Stimulated activated naive CD4-positive, alpha-beta T cell treated with Interleukin-2 at 50 U/mL for 16 hours (primary cell): Measurements from ENCODE around the gene PRRC2B.
"Not testable (repeated sequence)": the region's sequence is repeated elsewhere in the genome, so short reads cannot be mapped to it uniquely, and the experiment has no call there.

Source experiments
- DNase-seq: peaks from one replicate; lab custom pipeline; 2025; lab: John Stamatoyannopoulos, UW

PRRC2B gene

DNA sequence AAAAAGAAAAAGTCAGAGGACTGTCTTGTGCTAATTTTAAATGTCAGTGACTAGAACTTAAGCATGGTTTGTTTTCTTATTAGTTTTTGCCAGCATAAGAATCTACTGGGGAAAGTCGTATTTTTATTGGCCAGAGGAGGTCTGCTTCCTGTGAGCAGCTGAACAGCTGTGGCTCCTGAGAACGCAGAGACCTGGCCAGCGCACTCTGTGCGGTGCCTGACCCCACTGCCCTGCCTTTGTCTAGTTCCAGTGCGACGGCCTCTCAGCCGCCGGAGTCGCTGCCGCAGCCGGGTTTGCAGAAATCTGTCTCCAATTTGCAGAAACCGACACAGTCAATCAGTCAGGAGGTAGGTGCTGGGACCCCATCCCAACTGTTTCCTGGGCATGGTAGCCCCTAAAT is 42.5 kb downstream of the PRRC2B start:
- no peak for DNase-seq

DNA sequence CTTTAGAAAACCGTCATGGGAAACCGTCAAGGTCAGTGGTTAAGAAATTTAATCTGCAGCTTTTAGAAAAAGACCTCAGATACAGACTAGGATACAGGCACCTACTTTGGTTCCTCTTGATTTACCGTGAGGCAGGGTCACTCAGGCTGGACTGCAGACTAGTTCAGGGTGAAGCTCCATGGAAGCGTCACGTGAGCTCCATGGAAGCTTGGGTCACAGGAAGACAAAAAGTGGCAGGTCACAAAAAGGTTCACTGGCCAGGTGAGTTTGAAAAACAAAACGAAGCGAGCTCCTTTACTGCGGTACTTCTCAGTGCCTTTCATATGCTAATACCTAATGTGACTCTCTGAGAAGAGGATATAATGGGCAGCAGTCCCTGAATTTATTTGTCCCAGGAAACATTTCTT is 43.0 kb downstream of the PRRC2B start:
- DNase-seq: no peak

DNA sequence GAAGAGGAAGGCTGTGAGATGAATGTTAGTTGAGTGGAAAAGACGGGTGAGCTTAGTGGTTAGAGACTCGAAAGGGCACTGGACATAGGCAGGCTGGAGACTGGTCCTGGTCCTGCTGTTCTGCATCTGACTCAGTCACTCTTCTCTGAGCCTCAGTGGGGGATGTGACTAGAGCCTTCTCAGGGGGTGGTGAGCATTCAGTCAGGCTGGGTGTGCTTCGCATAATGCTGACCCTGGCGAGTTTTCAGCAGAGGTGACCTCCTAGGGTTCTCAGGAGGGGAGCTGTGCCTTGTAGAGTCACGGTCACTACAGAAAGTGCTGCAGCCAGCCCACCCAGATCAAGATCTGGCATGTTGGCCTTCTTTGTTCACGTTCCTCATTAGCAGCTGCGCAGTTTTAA is 44.3 kb downstream of the PRRC2B start:
- DNase-seq: no peak

DNA sequence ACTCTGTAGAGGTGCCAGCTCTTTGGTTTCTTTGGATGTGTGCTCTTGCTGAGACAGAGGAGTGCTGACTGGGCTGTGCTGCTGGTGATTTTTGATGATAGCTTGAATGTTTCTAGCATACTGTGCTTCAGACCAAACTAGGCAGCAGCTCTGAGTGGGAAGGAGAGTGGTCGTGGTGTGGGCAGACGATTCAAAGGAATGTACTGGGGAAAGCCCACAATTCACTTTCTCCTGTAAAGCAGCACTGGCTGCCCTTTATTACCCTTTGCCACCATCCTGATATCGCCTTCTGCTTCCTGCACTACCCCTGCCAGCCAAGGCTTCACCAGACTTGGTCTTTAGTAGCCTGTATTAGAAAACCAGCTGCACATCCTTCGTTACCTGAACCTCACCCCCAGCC is 45.3 kb downstream of the PRRC2B start:
- DNase-seq: no peak

DNA sequence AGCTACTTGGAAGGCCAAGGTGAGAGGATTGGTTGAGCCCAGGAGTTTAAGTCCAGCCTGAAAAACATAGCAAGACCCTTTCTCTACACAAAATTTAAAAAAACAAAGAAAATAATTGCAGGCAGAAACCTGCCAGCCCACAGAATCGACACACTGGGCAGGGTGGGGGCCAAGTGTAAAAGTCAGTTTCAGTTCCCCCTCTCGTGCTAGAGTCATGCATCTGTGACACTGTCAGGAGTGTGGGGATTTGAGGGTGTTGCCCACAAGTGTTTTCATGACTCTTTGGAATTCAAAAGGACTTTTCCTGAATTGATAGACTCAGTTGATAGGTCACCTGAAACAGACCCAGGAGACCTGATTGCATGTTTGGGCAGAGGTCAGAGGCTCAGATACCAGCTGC is 47.6 kb downstream of the PRRC2B start:
- DNase-seq: no peak

DNA sequence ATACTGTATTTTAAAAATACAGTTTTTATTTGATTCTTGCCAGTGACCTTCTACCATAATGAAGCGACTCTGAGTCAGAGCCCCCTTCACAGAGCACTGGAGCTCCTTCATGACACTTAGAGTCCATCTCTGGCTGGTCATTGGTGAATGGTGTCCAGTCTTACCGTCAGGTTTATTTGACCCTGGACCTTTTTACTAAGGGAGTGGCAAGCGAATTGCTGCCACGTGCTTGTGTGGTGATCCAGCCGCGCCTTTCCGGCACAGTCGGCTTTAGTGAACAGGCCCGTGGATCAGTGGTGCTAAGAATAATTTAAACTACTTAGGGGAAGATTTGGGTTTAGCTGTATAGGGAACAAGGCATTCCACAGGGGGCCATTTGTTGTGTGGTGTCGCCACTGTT is 48.5 kb downstream of the PRRC2B start:
- DNase-seq: no peak

- no peak for DNase-seq
These were observed 49.8 kb downstream of the PRRC2B start for GRCh38 chr9:131443648-131444047.

- no peak for DNase-seq
These were observed 52.4 kb downstream of the PRRC2B start for GRCh38 chr9:131446276-131446675.

DNA sequence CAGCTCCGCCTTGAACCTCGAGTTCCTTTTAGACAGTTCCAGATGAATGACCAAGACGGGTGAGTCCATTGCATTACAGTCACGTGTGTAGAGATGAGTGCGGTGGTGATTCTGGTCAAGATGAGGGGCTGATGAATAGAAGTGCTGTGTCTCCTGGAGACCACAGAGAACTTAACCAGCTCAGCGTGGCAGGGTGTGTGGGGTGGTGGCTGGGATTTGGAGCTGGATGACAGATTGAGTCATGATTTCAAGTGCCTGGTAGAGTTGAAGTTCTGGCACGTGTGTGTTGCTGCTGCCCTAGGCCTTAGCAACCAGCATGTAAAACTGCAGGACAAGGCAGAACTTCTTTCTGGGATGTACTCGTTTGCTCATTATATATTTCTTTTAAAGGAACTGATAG is 53.3 kb downstream of the PRRC2B start:
- DNase-seq: no peak

- no peak for DNase-seq
These were observed 53.7 kb downstream of the PRRC2B start for GRCh38 chr9:131447600-131447999.

DNA sequence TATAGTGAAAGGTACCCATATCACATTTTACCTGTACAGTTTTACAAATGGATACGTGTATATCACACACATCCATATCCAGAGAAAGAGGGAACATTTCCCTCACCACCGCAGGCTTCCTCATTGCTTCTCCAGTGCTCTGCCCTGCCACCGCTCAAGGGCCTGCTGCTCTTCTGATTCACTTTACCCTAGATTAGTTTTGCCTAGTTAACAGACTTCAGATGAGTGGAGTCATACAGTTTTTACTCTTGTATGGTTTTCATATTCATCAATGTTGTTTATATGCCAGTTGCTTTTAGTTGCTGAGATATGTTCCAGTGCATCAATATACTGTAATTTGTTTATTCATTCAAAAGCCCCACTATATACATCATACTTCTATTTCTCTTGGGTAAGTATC is 54.9 kb downstream of the PRRC2B start:
- DNase-seq: no peak

DNA sequence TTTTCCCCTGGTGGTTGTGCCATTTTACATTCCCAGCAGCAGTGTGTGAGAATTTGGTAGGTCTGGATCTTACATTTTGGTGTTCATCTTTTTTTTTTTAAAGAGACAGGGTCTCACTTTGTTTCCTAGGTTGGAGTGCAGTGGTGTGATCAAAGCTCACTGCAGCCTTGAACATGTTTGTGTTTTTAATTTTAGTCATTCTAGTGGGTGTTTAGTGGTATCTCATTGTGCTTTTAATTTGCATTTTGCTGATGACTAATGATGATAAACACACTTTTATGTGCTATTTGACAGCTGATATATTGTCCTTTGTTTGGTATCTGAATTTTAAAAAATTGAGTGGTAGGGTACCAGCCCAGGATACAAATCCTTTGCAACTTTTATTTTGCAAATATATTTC is 55.4 kb downstream of the PRRC2B start:
- no peak for DNase-seq

DNA sequence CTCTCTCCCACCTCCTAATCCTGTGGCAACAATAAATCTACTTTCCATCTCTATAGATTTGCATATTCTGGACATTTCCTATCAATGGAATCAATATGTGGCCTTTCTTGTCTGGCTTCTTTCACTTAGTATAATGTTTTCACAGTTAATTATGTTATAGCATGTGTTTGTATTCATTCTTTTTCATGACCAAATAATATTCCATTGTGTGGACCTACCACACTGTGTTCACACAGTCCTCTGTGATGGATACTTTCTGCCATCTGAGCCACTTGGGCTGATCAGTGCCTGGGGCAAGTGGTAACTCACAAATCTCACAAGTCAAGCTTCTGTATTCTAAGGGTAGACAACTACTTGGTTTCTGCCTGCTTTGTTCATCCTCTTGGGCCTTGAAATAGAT is 60.1 kb downstream of the PRRC2B start:
- DNase-seq: no peak

DNA sequence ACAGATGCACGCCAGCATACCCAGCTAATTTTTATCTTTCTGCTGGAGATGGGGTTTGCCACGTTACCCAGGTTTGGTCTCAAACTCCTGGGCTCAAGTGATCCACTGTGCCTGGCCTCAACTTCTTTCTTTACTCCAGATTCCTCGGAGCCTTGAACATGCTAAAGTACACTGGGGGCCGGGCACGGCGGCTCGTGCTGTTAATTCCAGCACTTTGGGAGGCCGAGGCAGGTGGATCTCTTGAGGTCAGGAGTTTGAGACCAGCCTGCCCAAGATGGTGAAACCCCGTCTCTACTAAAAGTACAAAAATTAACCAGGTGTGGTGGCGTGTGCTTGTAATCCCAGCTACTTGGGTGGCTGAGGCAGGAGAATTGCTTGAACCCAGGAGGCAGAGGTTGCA is 61.8 kb downstream of the PRRC2B start:
- DNase-seq: not testable (repeated sequence)

DNA sequence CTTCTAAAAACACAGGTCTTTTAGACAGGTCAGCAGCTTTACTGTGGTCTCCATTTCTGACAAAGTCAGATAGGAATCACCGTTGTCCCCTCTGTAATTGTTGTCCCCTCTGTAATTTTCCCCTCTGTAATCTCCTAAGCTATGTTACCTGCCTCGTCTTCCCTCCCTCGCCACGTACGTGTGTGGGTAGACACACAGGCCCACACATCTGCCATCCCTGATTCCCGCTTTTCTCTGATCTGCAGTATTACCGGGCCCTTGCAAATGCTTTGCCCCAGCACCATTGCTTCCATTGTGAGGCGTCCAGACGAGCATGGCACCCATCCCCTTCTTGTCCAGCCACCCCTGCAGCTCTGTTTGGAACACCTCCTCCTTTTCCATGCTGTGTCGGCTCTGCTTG is 63.9 kb downstream of the PRRC2B start:
- no peak for DNase-seq

GRCh38 chr9:131459056-131459455 is 65.2 kb downstream of the PRRC2B start:
- DNase-seq: no peak

GRCh38 chr9:131461166-131461565 is 67.3 kb downstream of the PRRC2B start:
- no peak for DNase-seq

GRCh38 chr9:131464354-131465000 is 70.6 kb downstream of the PRRC2B start:
- no peak for DNase-seq

DNA sequence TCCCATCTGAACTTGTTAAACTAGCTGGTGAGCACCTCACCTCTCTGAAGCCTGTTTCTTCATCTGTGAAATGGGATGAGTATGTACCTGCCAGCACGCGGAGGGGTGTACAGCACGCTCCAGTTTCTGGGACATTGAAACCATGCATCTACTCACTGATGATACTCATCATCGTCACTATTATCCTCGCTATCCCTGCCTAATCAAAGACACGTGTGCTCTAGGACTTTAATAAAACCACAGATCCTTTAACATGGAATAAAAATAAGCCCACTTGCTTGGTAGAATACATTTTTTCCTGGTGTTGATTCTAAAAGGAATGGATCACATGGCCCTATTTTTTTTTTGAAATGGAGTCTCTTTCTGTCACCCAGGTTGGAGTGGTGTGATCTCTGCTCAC is 71.5 kb downstream of the PRRC2B start:
- DNase-seq: no peak

GRCh38 chr9:131467214-131467935 is 73.5 kb downstream of the PRRC2B start:
- no peak for DNase-seq

DNA sequence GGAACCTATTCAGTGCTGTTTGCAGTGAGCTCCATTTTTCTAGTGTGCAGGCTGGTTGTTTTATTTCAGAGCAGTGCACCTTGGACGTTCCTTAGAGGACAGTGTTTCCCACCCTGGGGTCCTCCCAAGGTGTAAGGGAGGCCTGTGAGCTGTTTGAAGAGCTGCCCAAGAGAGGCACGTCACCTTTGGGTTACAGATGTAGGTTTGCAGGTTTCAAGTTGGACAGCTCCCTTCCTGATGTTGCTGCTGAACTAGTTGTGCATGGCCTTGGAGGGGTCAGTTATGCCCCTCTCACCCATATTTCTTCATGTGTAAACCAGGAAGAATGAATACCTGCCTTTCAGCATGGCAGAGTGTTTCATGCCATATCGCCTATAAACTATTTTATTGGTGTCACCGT is 74.1 kb downstream of the PRRC2B start:
- no peak for DNase-seq

- no peak for DNase-seq
These were observed 75.5 kb downstream of the PRRC2B start for GRCh38 chr9:131469356-131469755.

DNA sequence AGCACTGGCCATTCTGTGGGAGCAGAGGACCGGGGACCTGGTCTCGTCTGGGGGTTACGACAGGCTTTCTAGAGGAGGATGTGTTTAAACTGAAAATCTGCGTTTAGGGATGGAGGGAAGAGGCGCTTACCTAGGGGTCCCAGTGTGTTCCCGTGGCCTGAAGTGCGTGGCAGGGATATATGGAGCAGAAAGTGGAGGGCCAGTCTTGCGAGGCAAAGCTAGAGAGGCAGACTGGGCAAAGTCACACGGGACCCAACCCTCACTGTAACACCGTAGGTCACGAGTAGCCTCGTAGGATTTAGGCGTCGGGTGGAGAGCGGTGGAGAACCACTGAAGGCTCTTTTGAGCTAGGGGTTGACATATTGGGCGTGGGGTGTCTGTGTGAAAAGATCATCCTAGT is 76.1 kb downstream of the PRRC2B start:
- DNase-seq: no peak

DNA sequence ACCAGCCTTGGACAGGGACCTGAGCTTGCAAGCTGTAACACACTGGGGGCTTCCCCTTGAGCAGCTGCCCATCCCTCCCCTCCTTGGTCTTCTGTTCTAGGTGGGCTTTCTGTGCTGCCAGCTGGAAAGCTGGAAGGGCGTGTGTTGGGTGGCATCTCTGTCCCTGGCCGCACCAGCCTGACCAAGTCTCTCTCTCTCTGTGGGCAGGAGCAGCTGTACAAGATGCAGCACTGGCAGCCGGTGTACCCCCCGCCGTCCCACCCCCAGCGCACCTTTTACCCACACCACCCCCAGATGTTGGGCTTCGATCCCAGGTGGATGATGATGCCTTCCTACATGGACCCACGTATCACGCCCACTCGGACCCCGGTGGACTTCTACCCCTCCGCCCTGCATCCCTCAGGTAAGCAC is 76.7 kb downstream of the PRRC2B start:
- no peak for DNase-seq
